Stimulated activated CD8-positive, alpha-beta memory T cell treated with anti-CD3 and anti-CD28 coated beads, Interleukin-4, amount 100 ng/mL, for 4 hours (primary cell): ENCODE data around the gene OPHN1.
"Not testable (repeated sequence)": the region's sequence is repeated elsewhere in the genome, so short reads cannot be mapped to it uniquely, and the experiment has no call there.

Source experiments
- DNase-seq, 2 donors: peaks; one replicate each; pipeline ENCODE4 v3.0.0-alpha.2; 2020; ENCODE audit warnings: low read depth in 2 of 2, low spot score in 1 of 2

The OPHN1 gene

GRCh38 chrX:68083510-68083909, 349.8 kb downstream of the OPHN1 start:
- no peak for DNase-seq

- no peak for DNase-seq
Measured at GRCh38 chrX:68079961-68080360, 353.3 kb downstream of the OPHN1 start.

- DNase-seq: not testable (repeated sequence)
Measured at GRCh38 chrX:68078801-68079200, 354.5 kb downstream of the OPHN1 start.

GRCh38 chrX:68077378-68077777, 355.9 kb downstream of the OPHN1 start:
- DNase-seq: no peak

GRCh38 chrX:68072041-68072440, 361.3 kb downstream of the OPHN1 start:
- no peak for DNase-seq

- DNase-seq: not testable (repeated sequence)
Measured at GRCh38 chrX:68070119-68070518, 363.2 kb downstream of the OPHN1 start.

- DNase-seq: no peak
Measured at GRCh38 chrX:68061206-68061535, 372.1 kb downstream of the OPHN1 start.

- no peak for DNase-seq
Measured at GRCh38 chrX:68060506-68061205, 372.6 kb downstream of the OPHN1 start.

GRCh38 chrX:68059469-68059868, 373.8 kb downstream of the OPHN1 start:
- no peak for DNase-seq

- no peak for DNase-seq
Measured at GRCh38 chrX:68049466-68049865, 383.8 kb downstream of the OPHN1 start.

- no peak for DNase-seq
Measured at GRCh38 chrX:68048774-68049173, 384.5 kb downstream of the OPHN1 start.

GRCh38 chrX:68045008-68045577, 388.2 kb downstream of the OPHN1 start:
- DNase-seq: no peak

GRCh38 chrX:68043713-68044438, 389.4 kb downstream of the OPHN1 start:
- no peak for DNase-seq

GRCh38 chrX:68041110-68041509, 392.2 kb downstream of the OPHN1 start:
- DNase-seq: no peak

- no peak for DNase-seq
Measured at GRCh38 chrX:68018248-68019203, 414.8 kb downstream of the OPHN1 start.

- DNase-seq: no peak
Measured at GRCh38 chrX:67998540-67998939, 434.8 kb downstream of the OPHN1 start.
